ENCODE measurements around the gene KCNN3. TPM values are rescaled to one million over a fixed set of nuclear protein-coding genes. Genes with fewer than 3 reads are reported as not detected.

KCNN3 gene
- polyA plus RNA-seq, 3 donors = 2.4 to 2.9 (median 2.9) TPM

- peak in 1 of 11 donors; percentile 50 for DNase-seq (ENCODE audit: extremely low read depth in 1 of 11, low read depth in 9 of 11, low spot score in 4 of 11)
Measured at GRCh38 chr1:154884869-154885701, 15.0 kb upstream of the KCNN3 start.

- DNase-seq (ENCODE audit: extremely low read depth in 1 of 11, low read depth in 9 of 11, low spot score in 4 of 11) = no peak
Measured at GRCh38 chr1:154883919-154884868, 14.1 kb upstream of the KCNN3 start.

- no peak for DNase-seq (ENCODE audit: extremely low read depth in 1 of 11, low read depth in 9 of 11, low spot score in 4 of 11)
Measured at GRCh38 chr1:154881820-154882535, 11.9 kb upstream of the KCNN3 start.

- DNase-seq (ENCODE audit: extremely low read depth in 1 of 11, low read depth in 9 of 11, low spot score in 4 of 11) = no peak
Measured at GRCh38 chr1:154880671-154881070, 10.6 kb upstream of the KCNN3 start.

GRCh38 chr1:154879038-154879421, 8.9 kb upstream of the KCNN3 start:
- no peak for DNase-seq (ENCODE audit: extremely low read depth in 1 of 11, low read depth in 9 of 11, low spot score in 4 of 11)

- peak in 2 of 11 donors; percentile 54 to 55 for DNase-seq (ENCODE audit: extremely low read depth in 1 of 11, low read depth in 9 of 11, low spot score in 4 of 11)
Measured at GRCh38 chr1:154878371-154879037, 8.4 kb upstream of the KCNN3 start.

GRCh38 chr1:154877370-154877974, 7.4 kb upstream of the KCNN3 start:
- DNase-seq (ENCODE audit: extremely low read depth in 1 of 11, low read depth in 9 of 11, low spot score in 4 of 11) = no peak

- DNase-seq (ENCODE audit: extremely low read depth in 1 of 11, low read depth in 9 of 11, low spot score in 4 of 11) = no peak
Measured at GRCh38 chr1:154876842-154877369, 6.8 kb upstream of the KCNN3 start.

GRCh38 chr1:154874465-154874864, 4.4 kb upstream of the KCNN3 start:
- DNase-seq (ENCODE audit: extremely low read depth in 1 of 11, low read depth in 9 of 11, low spot score in 4 of 11) = no peak

GRCh38 chr1:154873321-154873950, 3.4 kb upstream of the KCNN3 start:
- DNase-seq (ENCODE audit: extremely low read depth in 1 of 11, low read depth in 9 of 11, low spot score in 4 of 11) = no peak

GRCh38 chr1:154871374-154871773, 1.3 kb upstream of the KCNN3 start:
- no peak for DNase-seq (ENCODE audit: extremely low read depth in 1 of 11, low read depth in 9 of 11, low spot score in 4 of 11)

GRCh38 chr1:154870734-154871133, 653 bp upstream of the KCNN3 start:
- DNase-seq (ENCODE audit: extremely low read depth in 1 of 11, low read depth in 9 of 11, low spot score in 4 of 11) = no peak

- peak in 1 of 11 donors; percentile 50 for DNase-seq (ENCODE audit: extremely low read depth in 1 of 11, low read depth in 9 of 11, low spot score in 4 of 11)
Measured at GRCh38 chr1:154869351-154870114, 548 bp downstream of the KCNN3 start.

GRCh38 chr1:154867841-154868605, 2.1 kb downstream of the KCNN3 start:
- no peak for DNase-seq (ENCODE audit: extremely low read depth in 1 of 11, low read depth in 9 of 11, low spot score in 4 of 11)

- DNase-seq (ENCODE audit: extremely low read depth in 1 of 11, low read depth in 9 of 11, low spot score in 4 of 11) = no peak
Measured at GRCh38 chr1:154867064-154867825, 2.8 kb downstream of the KCNN3 start.

Measured in renal cortex interstitium (tissue), 11 donors.